Ishikawa (cell line): ENCODE data around the gene DSCAML1.

Experiments used
- CEBPB ChIP-seq: IDR thresholded peaks from 2 replicates; pipeline ENCODE4 v1.6.1; 2012
- CREB1 ChIP-seq: IDR thresholded peaks from 2 replicates; pipeline ENCODE4 v1.6.1; 2012; ENCODE audit warnings: low read depth
- EGR1 ChIP-seq: IDR thresholded peaks from 2 replicates; pipeline ENCODE4 v1.6.1; 2012
- EP300 ChIP-seq: IDR thresholded peaks from 2 replicates; pipeline ENCODE4 v1.6.1; 2012; ENCODE audit warnings: borderline replicate concordance
- FOXM1 ChIP-seq: IDR thresholded peaks from 2 replicates; pipeline ENCODE4 v1.6.1; 2012; ENCODE audit warnings: low read depth, borderline replicate concordance
- MAX ChIP-seq: IDR thresholded peaks from 2 replicates; pipeline ENCODE4 v1.6.1; 2012
- NFIC ChIP-seq: IDR thresholded peaks from 2 replicates; pipeline ENCODE4 v1.6.1; 2012
- RAD21 ChIP-seq: IDR thresholded peaks from 2 replicates; pipeline ENCODE4 v1.6.1; 2012; ENCODE audit warnings: low read depth
- REST ChIP-seq: IDR thresholded peaks from 2 replicates; pipeline ENCODE4 v1.6.1; 2012; ENCODE audit warnings: low read depth, mild to moderate bottlenecking
- TAF1 ChIP-seq: IDR thresholded peaks from 2 replicates; pipeline ENCODE4 v1.6.1; 2012; ENCODE audit warnings: low read depth, mild to moderate bottlenecking
- TCF12 ChIP-seq: IDR thresholded peaks from 2 replicates; pipeline ENCODE4 v1.6.1; 2012; ENCODE audit warnings: low read depth
- TEAD4 ChIP-seq: IDR thresholded peaks from 2 replicates; pipeline ENCODE4 v1.6.1; 2012
- YY1 ChIP-seq: IDR thresholded peaks from 2 replicates; pipeline ENCODE4 v1.6.1; 2012; ENCODE audit warnings: low read depth
- ZBTB7A ChIP-seq: IDR thresholded peaks from 2 replicates; pipeline ENCODE4 v1.6.1; 2012; ENCODE audit warnings: low read depth
- TF ChIP-seq, protein P1 (sequence below): IDR thresholded peaks from 2 replicates; pipeline ENCODE4 v1.6.1; 2012

The DSCAML1 gene

DNA sequence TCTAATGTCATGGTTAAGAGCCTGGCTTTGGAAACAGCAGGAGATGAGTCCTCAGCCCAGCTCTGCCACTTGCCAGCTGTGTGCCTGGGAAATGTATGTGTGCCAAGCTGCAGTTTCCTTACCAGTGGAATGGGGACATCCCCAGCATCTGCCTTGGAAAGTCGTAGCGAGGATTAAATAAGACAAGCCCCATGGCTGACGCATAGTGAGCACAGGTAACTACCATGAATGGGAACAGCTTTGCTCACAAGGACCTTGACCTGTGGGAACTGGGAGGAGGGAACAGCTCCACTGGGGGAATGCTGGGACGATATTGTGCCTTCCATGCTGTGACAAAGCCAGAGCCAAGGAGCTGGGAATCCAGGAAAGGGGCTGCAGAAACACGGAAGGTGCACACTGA is 2.6 kb upstream of the DSCAML1 start:
- TF ChIP-seq YY1, result no peak
- no peak for TF ChIP-seq FOXM1
- no peak for TF ChIP-seq CREB1
- TF ChIP-seq TCF12, result no peak
- TF ChIP-seq ZBTB7A, result no peak
- TF ChIP-seq, protein P1, sequence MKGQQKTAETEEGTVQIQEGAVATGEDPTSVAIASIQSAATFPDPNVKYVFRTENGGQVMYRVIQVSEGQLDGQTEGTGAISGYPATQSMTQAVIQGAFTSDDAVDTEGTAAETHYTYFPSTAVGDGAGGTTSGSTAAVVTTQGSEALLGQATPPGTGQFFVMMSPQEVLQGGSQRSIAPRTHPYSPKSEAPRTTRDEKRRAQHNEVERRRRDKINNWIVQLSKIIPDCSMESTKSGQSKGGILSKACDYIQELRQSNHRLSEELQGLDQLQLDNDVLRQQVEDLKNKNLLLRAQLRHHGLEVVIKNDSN, result no peak
- no peak for TF ChIP-seq MAX
- no peak for TF ChIP-seq EGR1
- no peak for TF ChIP-seq CEBPB
- no peak for TF ChIP-seq TEAD4
- TF ChIP-seq RAD21, result no peak
- no peak for TF ChIP-seq TAF1
- TF ChIP-seq REST, result no peak
- no peak for TF ChIP-seq EP300

GRCh38 chr11:117796456-117796871 is 552 bp downstream of the DSCAML1 start:
- TF ChIP-seq MAX (no peak), TAF1 (no peak), EGR1 (no peak), RAD21 (no peak), CREB1 (no peak), TEAD4 (no peak), REST (no peak)
- TF ChIP-seq, protein P1, result no peak

- TF ChIP-seq TEAD4, result no peak
Observed at GRCh38 chr11:117795638-117796455, 1.2 kb downstream of the DSCAML1 start.

- TF ChIP-seq TAF1 (no peak), EGR1 (no peak), YY1 (no peak), NFIC (no peak), TEAD4 (no peak), REST (no peak), TCF12 (no peak), FOXM1 (no peak), RAD21 (no peak)
- TF ChIP-seq, protein P1, result no peak
Observed at GRCh38 chr11:117794772-117795629, 2.0 kb downstream of the DSCAML1 start.
